C4-2B (cell line): Measurements from ENCODE around the gene UMAD1.

Experiments used
- H3K27ac ChIP-seq: fragments of 450-650 bp; 2 replicates; pipeline ENCODE4 v1.5.1; 2017
- CTCF ChIP-seq: fragments of 450-650 bp; conservative IDR thresholded peaks from 2 replicates; pipeline ENCODE4 v1.5.1; 2017; ENCODE audit warnings: mild to moderate bottlenecking
- ZFX ChIP-seq: fragments of 450-650 bp; IDR thresholded peaks from 2 replicates; pipeline ENCODE4 v1.6.1; 2017

UMAD1 gene

GRCh38 chr7:7639421-7639820 is 1.1 kb upstream of the UMAD1 start:
- peak overlapping the region; percentile 84; the same call in 1 of the 2 replicates for H3K27ac ChIP-seq
- TF ChIP-seq CTCF (no peak), ZFX (no peak)

GRCh38 chr7:7639847-7640220 is 718 bp upstream of the UMAD1 start:
- peak overlapping the region; percentile 84 for H3K27ac ChIP-seq
- TF ChIP-seq ZFX (no peak), CTCF (no peak)

- H3K27ac ChIP-seq, result peak overlapping the region; percentile 84
- TF ChIP-seq ZFX (no peak), CTCF (no peak)
Measured at GRCh38 chr7:7641129-7641663, 644 bp downstream of the UMAD1 start.

GRCh38 chr7:7642081-7642480 is 1.5 kb downstream of the UMAD1 start:
- H3K27ac ChIP-seq, result peak overlapping the region; percentile 27; the same call in 1 of the 2 replicates
- TF ChIP-seq ZFX (no peak), CTCF (no peak)

- TF ChIP-seq CTCF (no peak), ZFX (no peak)
- H3K27ac ChIP-seq, result no peak overlapping the region
Measured at GRCh38 chr7:7647495-7648036, 7.0 kb downstream of the UMAD1 start.

GRCh38 chr7:7650682-7651206 is 10.2 kb downstream of the UMAD1 start:
- TF ChIP-seq CTCF, result no peak
- TF ChIP-seq ZFX, result no peak
- H3K27ac ChIP-seq, result no peak overlapping the region

- no peak for TF ChIP-seq CTCF
- no peak for TF ChIP-seq ZFX
Measured at GRCh38 chr7:7651479-7651878, 10.9 kb downstream of the UMAD1 start.

More at GRCh38 chr7:7651479-7651878, 10.9 kb downstream of the UMAD1 start:
- H3K27ac ChIP-seq, result no peak overlapping the region
